Medulla oblongata (tissue), 1 donor: ENCODE data around the gene YWHAQ.
A peak's percentile ranks its signal among the peaks of the same experiment; 100 is the strongest.
"Not testable (repeated sequence)": the region's sequence is repeated elsewhere in the genome, so short reads cannot be mapped to it uniquely, and the experiment has no call there.

Experiments
- DNase-seq: peaks from one replicate; pipeline ENCODE4 v3.0.0-alpha.2; 2015; ENCODE audit errors: extremely low spot score

YWHAQ gene

GRCh38 chr2:9552219-9553178 lies 78.3 kb downstream of the YWHAQ start:
- no peak for DNase-seq

DNA sequence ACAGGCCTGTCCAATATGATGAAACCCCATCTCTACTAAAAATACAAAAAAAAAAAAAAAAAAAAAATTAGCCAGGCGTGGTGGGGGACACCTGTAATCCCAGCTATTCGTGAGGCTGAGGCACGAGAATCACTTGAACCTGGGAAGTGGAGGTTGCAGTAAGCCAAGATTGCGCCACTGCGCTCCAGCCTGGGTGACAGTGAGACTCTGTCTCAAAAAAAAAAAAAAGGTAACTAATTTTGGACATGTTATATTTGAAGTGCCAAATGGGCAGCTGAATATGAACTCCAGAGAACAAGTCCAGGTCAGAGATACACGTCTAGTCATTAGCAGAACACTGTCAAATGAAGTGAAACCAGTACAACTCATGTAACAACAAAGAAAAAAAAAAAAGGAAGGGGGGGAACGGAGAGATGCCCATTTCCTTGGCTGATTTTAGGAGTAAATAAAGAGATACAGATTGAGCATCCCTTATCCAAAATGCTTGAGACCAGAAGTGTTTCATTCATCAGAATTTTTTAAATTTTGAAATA lies 79.9 kb downstream of the YWHAQ start:
- not testable (repeated sequence) for DNase-seq

DNA sequence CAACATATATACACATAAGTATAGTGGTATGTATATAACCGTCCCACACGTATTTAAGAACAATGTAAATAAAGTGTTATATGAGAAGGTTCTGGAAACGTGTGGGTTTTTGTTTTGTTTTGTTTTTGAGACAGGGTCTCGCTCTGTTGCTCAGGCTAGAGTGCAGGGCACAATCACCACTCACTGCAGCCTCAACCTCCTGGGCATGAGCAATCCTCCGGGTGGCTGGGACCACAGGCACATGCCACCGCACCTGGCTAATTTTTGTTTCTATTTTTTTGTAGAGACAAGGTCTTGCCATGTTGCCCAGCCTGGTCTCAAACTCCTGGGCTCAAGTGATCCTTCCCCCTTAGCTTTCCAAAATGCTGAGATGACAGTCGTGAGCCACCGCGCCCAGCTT lies 81.4 kb downstream of the YWHAQ start:
- DNase-seq = no peak

DNA sequence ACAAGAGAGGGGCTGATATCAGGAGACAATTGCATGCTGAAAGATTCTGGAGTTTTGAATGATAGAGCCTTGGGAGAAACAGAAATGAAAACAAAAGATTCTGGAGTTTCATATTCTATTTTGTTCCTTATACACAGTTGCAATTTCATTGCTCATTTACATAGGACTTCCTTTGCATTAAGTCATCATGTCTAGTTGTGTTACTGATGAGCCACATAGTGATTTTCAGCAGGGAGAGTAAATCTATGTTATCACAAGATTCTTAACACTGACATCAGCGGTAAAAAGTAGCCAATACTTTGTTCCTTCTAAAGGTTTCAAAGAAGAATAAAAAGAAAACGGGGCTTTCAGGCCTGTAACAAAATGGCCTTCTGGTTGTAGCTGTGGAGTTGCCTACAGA lies 82.3 kb downstream of the YWHAQ start:
- no peak for DNase-seq

DNA sequence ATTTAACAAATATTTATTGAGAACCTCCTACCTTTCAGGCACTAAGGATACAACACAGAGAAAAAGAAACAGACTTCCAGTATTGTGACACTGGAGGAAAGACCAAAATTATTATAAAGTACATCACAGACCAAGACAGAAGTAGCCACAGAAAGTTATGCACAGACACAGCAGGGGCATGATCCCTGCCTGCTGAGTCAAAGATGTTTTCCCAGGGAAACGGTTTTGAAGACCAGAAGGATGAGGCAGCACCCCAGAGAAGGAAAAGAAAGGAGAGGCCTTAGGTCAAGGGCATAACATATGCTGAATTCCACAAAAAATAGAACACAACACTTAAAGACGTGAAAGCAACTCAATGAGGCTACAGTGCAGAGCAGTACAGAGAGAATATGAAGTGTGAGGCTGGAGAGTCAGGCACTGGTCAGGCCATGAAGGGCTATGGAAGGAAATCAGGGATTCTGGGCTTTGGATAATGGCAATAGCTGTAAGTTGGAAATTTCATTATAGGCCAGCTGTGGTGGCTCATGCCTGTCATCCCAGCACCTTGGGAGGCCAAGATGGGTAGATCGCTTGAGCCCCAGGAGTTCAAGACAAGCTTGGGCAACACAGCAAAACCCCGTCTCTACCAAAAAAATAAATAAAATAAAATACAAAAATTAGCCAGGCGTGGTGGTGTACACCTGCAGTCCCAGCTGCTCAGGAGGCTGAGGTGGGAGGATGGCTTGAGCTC lies 83.4 kb downstream of the YWHAQ start:
- DNase-seq = no peak

GRCh38 chr2:9545502-9545901 lies 85.3 kb downstream of the YWHAQ start:
- no peak for DNase-seq

DNA sequence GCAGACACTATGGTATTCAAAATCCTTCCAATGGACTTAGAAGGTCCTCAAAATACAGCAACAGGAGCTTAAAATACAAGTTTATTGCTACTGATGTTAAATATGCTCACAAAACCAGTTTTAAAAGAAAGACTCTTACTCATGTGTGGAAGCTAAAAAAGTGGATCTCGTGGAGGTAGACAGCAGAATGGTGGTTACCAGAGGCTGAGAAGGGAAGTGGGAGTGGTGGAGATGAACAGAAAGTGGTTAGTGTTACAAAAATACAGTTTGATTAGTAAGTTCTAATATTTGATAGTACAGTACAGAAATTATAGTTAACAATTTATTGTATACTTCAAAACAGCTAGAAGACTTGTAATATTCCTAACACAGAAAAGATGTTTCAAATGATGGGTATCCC lies 87.2 kb downstream of the YWHAQ start:
- no peak for DNase-seq

GRCh38 chr2:9539531-9539930 lies 91.3 kb downstream of the YWHAQ start:
- DNase-seq = peak; percentile 32

GRCh38 chr2:9538000-9538507 lies 92.7 kb downstream of the YWHAQ start:
- peak; percentile 54 for DNase-seq

DNA sequence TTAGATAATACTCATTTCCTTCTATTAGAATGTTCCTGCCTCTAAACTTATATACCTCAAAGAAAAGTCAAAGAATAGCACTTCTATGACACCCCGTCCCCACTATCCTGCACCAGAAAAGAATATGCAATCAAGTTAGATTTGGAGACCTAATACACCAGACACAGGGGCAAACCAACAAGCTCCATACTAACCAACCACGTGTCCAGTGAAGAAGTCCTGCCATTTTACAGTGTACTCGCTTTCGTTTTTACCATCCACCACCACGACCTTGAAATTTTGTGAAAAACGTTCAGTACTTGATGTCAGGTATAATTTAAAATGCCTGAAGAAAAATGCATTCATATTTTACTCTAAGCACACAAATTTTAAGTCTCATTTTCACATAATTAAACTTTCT lies 94.3 kb downstream of the YWHAQ start:
- no peak for DNase-seq

- DNase-seq = no peak
These were observed 95.6 kb downstream of the YWHAQ start for GRCh38 chr2:9535177-9535576.
